Effector memory CD8-positive, alpha-beta T cell (primary cell): ENCODE data around the gene ITGB6.

ENCODE experiments used
- ATAC-seq: fragments of 150-1000 bp; cut with Tn5 transposase; replicated peaks from 2 replicates; pipeline ENCODE4 v1.10.0; 2021; ENCODE audit warnings: mild to moderate bottlenecking, moderate library complexity
- DNase-seq, 3 experiments: peaks; one replicate each; pipeline ENCODE4 v3.0.0; 2021
- H3K27ac Mint-ChIP-seq, 2 donors: one replicate each; pipeline ENCODE4 v1.8.0; 2022; ENCODE audit warnings: mild to moderate bottlenecking in 2 of 2, mixed read lengths in 2 of 2, moderate library complexity in 2 of 2
- H3K27me3 Mint-ChIP-seq, 2 donors: one replicate each; pipeline ENCODE4 v1.8.0; 2022; ENCODE audit warnings: mixed read lengths in 2 of 2
- H3K36me3 Mint-ChIP-seq: one replicate; pipeline ENCODE4 v1.8.0; 2022; ENCODE audit warnings: mild to moderate bottlenecking, moderate library complexity, mixed read lengths; ENCODE audit not compliant: insufficient read depth
- H3K4me1 Mint-ChIP-seq, 2 donors: one replicate each; pipeline ENCODE4 v1.8.0; 2022; ENCODE audit warnings: low read depth in 2 of 2, mixed read lengths in 2 of 2
- H3K4me3 Mint-ChIP-seq, 2 donors: one replicate each; pipeline ENCODE4 v1.8.0; 2022; ENCODE audit warnings: mild to moderate bottlenecking in 2 of 2, mixed read lengths in 2 of 2, moderate library complexity in 2 of 2
- H3K9me3 Mint-ChIP-seq, 2 donors: one replicate each; pipeline ENCODE4 v1.8.0; 2022; ENCODE audit warnings: mixed read lengths in 2 of 2

ITGB6 gene

DNA sequence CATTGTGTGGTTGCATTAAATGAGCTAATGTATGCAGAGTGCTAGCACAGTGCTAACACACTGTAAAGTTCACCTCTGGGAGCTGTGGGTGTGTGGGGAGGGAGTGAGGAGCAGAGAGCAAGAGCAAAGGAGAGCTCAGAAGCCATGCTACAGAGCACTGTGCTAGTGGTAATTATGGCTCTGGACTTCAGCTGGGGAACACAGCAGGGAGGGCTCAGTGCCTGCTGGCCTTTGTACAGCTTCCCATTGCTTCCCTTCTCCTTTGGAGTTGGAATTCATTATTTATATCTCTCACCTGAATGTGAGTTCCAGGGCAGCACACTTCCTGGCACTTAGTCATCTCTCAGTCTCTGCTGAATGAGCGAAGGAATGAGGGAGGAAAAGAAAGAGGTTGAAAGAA is 135.2 kb downstream of the ITGB6 start:
- H3K27ac Mint-ChIP-seq, result no peak overlapping the region
- no peaks in the 10 kb centered on the region for H3K36me3 Mint-ChIP-seq
- H3K4me3 Mint-ChIP-seq, result no peak overlapping the region
- peaks cover 0 to 7% of the 10 kb centered on the region in 2 donors for H3K4me1 Mint-ChIP-seq
- ATAC-seq (no peak), DNase-seq (no peak)
- H3K27me3 Mint-ChIP-seq, result peaks cover 50 to 52% of the 10 kb centered on the region in 2 donors
- H3K9me3 Mint-ChIP-seq, result no peaks in the 10 kb centered on the region

DNA sequence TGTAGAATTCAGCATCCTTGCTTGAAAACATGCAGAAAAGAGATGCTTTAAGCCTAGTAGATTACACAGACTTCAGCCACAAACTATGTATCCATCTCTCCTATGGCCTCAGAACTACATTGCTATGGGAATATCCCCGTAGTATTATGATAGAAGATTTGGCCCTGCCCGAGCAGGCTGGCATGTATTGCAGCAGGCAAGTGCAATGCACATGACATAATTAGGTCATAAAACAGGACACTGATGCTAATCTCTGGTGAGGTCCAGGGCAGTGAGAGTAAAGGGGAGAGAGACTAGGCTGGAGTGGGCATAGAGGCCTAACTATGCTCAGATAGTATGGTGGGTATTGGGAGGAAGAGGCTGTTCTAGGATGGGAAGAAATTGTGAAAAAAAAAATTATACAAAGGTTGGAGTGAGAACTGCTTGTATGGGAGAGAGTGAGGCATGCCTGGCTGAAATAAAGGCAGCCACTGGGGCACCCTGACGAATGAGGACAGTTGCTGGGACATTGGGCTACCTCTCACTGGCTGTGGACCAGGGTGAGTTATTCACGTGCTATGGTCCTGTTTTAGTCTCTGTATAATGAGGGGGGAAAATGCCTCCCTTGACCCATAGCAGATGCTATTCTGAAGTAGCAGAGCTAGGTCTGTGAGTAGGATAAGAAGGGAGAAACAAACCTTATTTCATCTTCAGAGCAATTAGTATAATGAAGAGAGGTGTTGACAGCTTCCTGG is 136.0 kb downstream of the ITGB6 start:
- DNase-seq (no peak), ATAC-seq (no peak)
- H3K27ac Mint-ChIP-seq, result no peak overlapping the region
- no peaks in the 10 kb centered on the region for H3K9me3 Mint-ChIP-seq
- H3K4me1 Mint-ChIP-seq, result peaks cover 0 to 7% of the 10 kb centered on the region in 2 donors
- no peaks in the 10 kb centered on the region for H3K36me3 Mint-ChIP-seq
- H3K27me3 Mint-ChIP-seq, result peaks cover 57 to 59% of the 10 kb centered on the region in 2 donors
- H3K4me3 Mint-ChIP-seq, result no peak overlapping the region

DNA sequence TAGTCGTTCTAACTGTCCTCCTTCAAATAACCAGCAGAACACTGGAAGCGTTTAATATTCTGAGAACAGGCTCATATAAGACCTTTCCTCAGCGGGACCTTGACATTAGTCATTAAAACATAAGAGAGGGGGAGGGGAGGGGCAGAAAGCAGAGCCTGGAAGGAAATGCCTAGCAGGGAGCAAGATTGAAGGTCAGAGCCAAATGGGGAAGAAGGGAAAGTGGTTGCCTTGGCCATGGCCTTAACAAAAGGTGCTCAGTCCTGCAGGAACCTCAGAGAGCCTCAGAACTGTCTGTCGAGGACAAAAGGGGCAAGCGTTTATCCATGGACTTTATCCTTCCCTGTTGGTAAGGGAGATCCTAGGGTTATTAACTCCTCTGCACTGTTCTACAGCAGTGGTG is 136.8 kb downstream of the ITGB6 start:
- H3K27ac Mint-ChIP-seq, result no peak overlapping the region
- DNase-seq, result no peak
- no peaks in the 10 kb centered on the region for H3K9me3 Mint-ChIP-seq
- peak overlapping the region in 1 of 2 donors; percentile 70 for H3K4me3 Mint-ChIP-seq
- peaks cover 0 to 7% of the 10 kb centered on the region in 2 donors for H3K4me1 Mint-ChIP-seq
- H3K27me3 Mint-ChIP-seq, result peaks cover 65 to 66% of the 10 kb centered on the region in 2 donors
- no peaks in the 10 kb centered on the region for H3K36me3 Mint-ChIP-seq
- no peak for ATAC-seq

DNA sequence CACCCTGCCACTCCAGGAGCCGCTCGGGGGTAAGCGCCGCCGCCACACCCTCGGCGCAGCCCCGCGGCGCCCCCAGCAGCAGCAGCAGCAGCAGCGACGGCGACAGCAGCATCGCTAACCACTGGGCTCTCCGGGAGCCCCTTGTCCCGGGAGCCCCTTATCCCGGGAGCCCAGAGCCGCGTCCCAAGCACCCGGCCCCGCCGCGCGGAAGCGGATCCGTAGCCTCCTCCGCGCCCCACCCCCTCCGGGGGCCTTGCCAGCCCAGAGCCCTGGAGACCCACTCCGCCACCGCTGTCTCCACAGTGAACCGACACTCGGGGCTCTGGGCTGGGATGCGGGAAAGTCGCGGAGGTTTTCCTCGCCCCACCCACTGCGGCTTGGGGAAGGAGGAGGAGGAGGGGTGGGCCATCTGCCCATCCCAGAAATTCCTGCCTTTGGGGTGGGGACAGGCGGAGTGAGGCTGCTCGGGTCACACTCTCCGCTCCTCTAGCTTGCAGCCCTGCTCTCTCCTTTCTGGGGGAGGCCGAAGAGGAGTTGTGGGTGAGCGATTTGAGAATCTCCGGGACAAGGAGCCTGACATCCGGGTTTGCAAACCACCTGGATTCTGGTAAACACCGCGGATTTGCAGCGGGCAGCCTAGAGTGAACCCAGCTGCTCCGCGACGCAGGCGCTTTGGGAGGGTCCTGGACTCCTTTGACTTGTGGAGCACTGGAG is 137.6 kb downstream of the ITGB6 start, which contains the start of gene PLA2R1:
TSS of gene PLA2R1 (minus strand) at position 324 of the 714 bp plus-strand sequence. CDS start at position 112, 212 bp downstream.
- no peaks in the 10 kb centered on the region for H3K36me3 Mint-ChIP-seq
- H3K4me3 Mint-ChIP-seq, result peak within 1 kb of the TSS in 1 of 2 donors; percentile 70
- peaks cover 0 to 7% of the 10 kb centered on the region in 2 donors for H3K4me1 Mint-ChIP-seq
- no peaks in the 10 kb centered on the region for H3K9me3 Mint-ChIP-seq
- no peak within 1 kb of the TSS for H3K27ac Mint-ChIP-seq
- ATAC-seq (no peak), DNase-seq (no peak)
- peaks cover 73 to 75% of the 10 kb centered on the region in 2 donors for H3K27me3 Mint-ChIP-seq

DNA sequence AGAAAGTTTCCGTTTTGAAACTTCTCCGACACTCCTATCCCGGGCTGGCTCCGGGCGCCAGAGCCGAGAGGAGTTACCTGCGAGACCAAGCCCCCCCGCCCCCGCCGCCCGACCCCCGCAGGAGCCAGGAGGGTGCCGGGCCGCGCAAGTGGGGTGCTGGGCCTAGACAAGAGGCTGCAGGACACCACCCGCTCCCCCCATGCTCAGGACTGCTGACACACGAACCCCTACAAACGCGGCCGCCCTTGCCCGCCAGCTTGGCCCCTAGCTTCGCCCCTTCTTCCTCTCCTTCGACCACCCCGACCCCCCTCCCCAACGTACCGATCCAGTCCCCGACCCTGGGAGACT is 138.2 kb downstream of the ITGB6 start:
- Mint-ChIP-seq H3K27ac (no peak overlapping the region), H3K9me3 (no peaks in the 10 kb centered on the region), H3K4me3 (peak overlapping the region in 1 of 2 donors; percentile 70), H3K27me3 (peaks cover 75 to 80% of the 10 kb centered on the region in 2 donors), H3K4me1 (peaks cover 0 to 7% of the 10 kb centered on the region in 2 donors), H3K36me3 (no peaks in the 10 kb centered on the region)
- DNase-seq (no peak), ATAC-seq (no peak)

DNA sequence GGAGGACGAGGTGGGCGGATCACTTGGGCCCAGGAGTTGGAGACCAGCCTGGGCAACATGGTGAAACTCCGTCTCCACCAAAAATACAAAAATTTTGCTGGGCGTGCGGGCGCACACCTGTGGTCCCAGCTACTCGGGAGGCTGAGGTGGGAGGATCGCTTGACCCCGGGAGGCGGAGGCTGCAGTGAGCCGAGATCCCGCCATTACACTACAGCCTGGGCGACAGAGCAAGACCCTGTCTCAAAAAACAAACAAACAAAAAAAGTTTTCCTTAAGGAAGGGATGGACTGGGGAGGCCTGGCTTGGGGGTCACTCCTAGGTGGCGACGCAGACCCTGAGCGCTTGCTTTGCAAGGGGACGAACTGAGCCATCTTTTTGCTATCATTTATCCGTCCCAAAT is 138.5 kb downstream of the ITGB6 start:
- H3K4me1 Mint-ChIP-seq, result peaks cover 0 to 7% of the 10 kb centered on the region in 2 donors
- no peaks in the 10 kb centered on the region for H3K9me3 Mint-ChIP-seq
- no peak overlapping the region for H3K27ac Mint-ChIP-seq
- no peak overlapping the region for H3K4me3 Mint-ChIP-seq
- H3K36me3 Mint-ChIP-seq, result no peaks in the 10 kb centered on the region
- no peak for DNase-seq
- ATAC-seq, result no peak
- peaks cover 76 to 82% of the 10 kb centered on the region in 2 donors for H3K27me3 Mint-ChIP-seq

DNA sequence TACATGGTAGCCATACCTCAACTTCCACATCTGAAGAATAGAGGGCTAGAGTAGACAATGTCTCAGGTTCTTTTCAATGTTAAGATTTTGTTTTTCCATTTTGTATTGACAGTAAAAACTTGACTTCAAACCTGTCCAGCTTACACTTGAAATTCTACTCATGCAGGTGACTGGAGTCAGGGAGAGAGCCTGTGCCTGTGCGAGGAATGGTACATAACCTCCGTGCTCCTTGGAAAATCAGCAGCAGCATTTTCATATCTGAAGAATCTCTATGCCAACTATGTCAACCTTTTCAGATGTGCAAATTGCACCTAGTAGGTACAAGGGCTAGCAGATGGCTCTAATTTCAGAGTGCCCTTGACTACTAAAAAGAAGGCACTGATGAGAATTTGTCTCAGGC is 139.8 kb downstream of the ITGB6 start:
- H3K36me3 Mint-ChIP-seq, result no peaks in the 10 kb centered on the region
- H3K9me3 Mint-ChIP-seq, result no peaks in the 10 kb centered on the region
- peaks cover 0 to 7% of the 10 kb centered on the region in 2 donors for H3K4me1 Mint-ChIP-seq
- H3K27ac Mint-ChIP-seq, result no peak overlapping the region
- no peak overlapping the region for H3K4me3 Mint-ChIP-seq
- ATAC-seq, result no peak
- no peak for DNase-seq
- H3K27me3 Mint-ChIP-seq, result peaks cover 73 to 77% of the 10 kb centered on the region in 2 donors

DNA sequence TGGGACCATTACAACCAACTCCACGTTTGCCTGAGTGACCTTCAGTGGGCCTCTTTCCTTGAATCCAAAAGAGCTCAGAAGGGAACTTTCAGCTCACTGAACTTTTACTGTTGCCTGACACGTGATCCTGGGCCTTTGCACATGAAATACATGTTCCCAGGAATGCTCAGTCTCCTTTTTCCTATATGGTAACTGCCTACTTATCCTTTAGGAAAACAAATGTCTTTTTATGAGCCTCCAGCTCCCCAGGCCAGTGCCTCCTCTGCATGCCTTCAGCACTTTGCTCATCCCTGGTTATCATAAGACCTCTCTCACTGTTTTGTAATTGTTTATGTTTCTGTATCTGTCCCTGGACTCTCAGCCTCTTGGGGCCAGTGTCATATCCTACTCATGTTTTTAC is 142.7 kb downstream of the ITGB6 start:
- DNase-seq (no peak), ATAC-seq (no peak)
- no peaks in the 10 kb centered on the region for H3K4me1 Mint-ChIP-seq
- H3K4me3 Mint-ChIP-seq, result no peak overlapping the region
- H3K27me3 Mint-ChIP-seq, result peaks cover 50 to 60% of the 10 kb centered on the region in 2 donors
- no peak overlapping the region for H3K27ac Mint-ChIP-seq
- no peaks in the 10 kb centered on the region for H3K9me3 Mint-ChIP-seq
- H3K36me3 Mint-ChIP-seq, result no peaks in the 10 kb centered on the region

DNA sequence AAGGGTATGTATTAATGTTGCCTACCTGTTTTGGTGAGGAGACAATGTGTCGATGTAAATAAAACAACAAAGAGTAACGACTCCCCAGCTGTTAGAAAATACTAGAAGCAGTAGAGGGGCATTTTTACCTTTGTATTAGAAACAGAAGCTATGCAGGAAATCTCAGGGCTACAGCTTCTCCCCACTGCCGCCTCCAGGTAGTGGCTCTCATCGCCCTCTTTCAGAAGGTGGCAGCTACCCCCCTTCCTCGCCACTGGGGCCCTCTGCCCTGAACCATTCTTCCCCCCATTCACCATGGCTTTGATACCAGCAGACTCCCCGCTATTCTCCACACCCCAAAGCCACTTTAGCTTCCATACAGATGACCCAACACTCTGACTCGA is 144.4 kb downstream of the ITGB6 start:
- no peaks in the 10 kb centered on the region for H3K4me1 Mint-ChIP-seq
- no peak overlapping the region for H3K4me3 Mint-ChIP-seq
- no peaks in the 10 kb centered on the region for H3K36me3 Mint-ChIP-seq
- ATAC-seq (no peak), DNase-seq (no peak)
- H3K27me3 Mint-ChIP-seq, result peaks cover 51 to 64% of the 10 kb centered on the region in 2 donors
- no peaks in the 10 kb centered on the region for H3K9me3 Mint-ChIP-seq
- no peak overlapping the region for H3K27ac Mint-ChIP-seq

DNA sequence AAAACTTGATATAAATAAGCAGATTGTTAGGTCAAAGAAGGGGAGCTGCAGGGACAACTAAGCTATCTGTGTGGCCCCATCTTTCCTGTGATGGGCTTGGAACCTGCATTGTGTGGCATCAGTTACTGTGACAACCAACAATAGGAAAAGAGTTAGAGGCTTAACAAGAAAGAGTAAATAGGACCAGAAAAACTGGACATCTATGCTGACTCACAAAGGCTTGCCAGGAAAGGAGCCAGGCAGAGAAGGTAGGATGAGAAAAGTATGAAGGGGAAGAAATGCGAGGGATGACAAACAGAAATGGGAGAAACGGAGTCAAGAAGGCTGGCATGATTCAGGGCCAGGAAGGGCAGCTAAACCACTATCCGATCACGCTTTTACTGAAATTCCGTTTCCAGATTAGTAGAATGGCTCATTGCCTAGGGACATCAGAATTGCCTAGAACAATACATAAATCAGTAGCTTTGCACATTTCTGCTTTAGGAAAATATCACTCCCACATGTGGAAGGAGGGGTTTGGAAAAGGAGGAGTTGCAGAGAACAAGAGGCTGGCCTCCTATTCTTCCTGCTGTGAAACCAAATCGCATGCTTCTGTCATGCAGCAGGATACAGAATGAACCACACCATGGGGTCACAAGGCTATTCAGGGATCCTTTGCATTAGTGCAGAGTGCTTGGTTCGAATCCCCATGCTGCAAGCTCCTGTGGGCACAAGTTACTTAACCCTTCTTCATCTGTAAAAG is 144.9 kb downstream of the ITGB6 start:
- Mint-ChIP-seq H3K9me3 (no peaks in the 10 kb centered on the region), H3K27me3 (peaks cover 46 to 61% of the 10 kb centered on the region in 2 donors), H3K4me1 (no peaks in the 10 kb centered on the region), H3K36me3 (no peaks in the 10 kb centered on the region), H3K27ac (no peak overlapping the region), H3K4me3 (no peak overlapping the region)
- no peak for DNase-seq
- no peak for ATAC-seq

DNA sequence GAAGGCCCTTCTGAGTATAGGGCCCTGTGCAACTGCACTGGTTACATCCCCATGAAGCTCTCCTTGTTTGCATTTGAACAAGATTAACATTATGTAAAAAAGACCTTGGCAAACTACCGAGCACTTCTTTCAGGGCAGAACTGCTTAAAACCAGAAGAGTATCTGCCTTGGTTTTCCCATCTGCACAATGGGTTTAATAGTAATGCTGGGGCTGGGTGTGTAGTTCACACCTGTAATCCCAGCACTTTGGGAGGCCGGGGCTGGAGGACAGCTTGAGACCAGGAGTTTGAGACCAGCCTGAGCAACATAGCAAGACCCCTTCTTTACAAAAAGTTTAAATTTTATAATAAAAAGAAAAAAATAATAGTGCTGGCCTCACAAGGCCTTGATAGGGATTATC is 146.1 kb downstream of the ITGB6 start:
- no peak overlapping the region for H3K27ac Mint-ChIP-seq
- no peak for ATAC-seq
- H3K36me3 Mint-ChIP-seq, result no peaks in the 10 kb centered on the region
- H3K27me3 Mint-ChIP-seq, result peaks cover 38 to 53% of the 10 kb centered on the region in 2 donors
- no peak for DNase-seq
- no peak overlapping the region for H3K4me3 Mint-ChIP-seq
- H3K4me1 Mint-ChIP-seq, result no peaks in the 10 kb centered on the region
- no peaks in the 10 kb centered on the region for H3K9me3 Mint-ChIP-seq

DNA sequence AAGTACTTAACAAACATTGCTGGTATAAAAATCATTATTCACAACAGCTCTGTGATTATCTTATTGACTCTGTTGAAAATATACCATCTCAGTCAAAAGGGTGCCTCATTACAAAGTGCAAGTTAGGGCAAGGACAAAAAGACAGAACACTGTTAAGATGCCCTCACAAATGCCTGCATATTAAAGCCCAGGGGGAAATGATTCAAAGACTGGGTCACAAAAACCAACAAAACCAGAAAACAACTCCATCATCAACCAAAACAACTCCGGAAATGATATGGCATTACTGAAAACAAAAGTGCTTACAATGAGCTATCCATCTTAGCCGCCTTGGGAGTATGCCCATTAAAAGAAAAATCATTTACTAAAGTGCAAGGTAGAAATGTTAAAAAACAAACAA is 147.5 kb downstream of the ITGB6 start:
- no peak overlapping the region for H3K4me3 Mint-ChIP-seq
- no peak for ATAC-seq
- no peaks in the 10 kb centered on the region for H3K9me3 Mint-ChIP-seq
- H3K27ac Mint-ChIP-seq, result no peak overlapping the region
- no peaks in the 10 kb centered on the region for H3K4me1 Mint-ChIP-seq
- DNase-seq, result no peak
- H3K36me3 Mint-ChIP-seq, result no peaks in the 10 kb centered on the region
- peaks cover 24 to 39% of the 10 kb centered on the region in 2 donors for H3K27me3 Mint-ChIP-seq

DNA sequence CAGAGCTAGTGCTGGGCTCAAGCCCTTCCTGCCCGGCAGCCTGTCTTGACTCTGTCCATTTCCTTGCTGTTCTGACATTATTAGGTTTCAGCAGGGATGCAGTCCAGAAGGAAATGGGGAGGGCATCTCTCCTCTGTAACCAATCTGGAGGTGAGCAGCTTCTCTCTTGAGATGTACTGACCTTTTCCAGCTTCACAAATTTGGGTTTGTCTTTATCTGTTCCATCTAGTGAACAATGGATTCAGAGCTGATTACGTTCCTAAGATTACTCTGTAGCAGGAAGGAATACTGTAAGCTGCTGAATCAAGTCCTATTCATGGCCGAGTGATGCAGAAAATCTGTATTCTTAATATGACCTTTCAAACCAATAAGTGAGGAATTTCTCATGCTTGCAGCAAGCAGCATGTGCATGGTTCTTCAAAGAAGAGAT is 148.7 kb downstream of the ITGB6 start:
- Mint-ChIP-seq H3K27ac (no peak overlapping the region), H3K4me3 (no peak overlapping the region), H3K9me3 (no peaks in the 10 kb centered on the region), H3K27me3 (peaks cover 17 to 31% of the 10 kb centered on the region in 2 donors), H3K36me3 (no peaks in the 10 kb centered on the region), H3K4me1 (no peaks in the 10 kb centered on the region)
- no peak for DNase-seq
- ATAC-seq, result no peak
